GM12872 (cell line): ENCODE data around the gene CNNM2.

ENCODE experiments used
- CTCF ChIP-seq: IDR thresholded peaks from 3 replicates; pipeline ENCODE4 v1.5.1; 2011; ENCODE audit warnings: low read depth, mild to moderate bottlenecking, low read length, moderate library complexity; ENCODE audit not compliant: insufficient read depth

Gene CNNM2

DNA sequence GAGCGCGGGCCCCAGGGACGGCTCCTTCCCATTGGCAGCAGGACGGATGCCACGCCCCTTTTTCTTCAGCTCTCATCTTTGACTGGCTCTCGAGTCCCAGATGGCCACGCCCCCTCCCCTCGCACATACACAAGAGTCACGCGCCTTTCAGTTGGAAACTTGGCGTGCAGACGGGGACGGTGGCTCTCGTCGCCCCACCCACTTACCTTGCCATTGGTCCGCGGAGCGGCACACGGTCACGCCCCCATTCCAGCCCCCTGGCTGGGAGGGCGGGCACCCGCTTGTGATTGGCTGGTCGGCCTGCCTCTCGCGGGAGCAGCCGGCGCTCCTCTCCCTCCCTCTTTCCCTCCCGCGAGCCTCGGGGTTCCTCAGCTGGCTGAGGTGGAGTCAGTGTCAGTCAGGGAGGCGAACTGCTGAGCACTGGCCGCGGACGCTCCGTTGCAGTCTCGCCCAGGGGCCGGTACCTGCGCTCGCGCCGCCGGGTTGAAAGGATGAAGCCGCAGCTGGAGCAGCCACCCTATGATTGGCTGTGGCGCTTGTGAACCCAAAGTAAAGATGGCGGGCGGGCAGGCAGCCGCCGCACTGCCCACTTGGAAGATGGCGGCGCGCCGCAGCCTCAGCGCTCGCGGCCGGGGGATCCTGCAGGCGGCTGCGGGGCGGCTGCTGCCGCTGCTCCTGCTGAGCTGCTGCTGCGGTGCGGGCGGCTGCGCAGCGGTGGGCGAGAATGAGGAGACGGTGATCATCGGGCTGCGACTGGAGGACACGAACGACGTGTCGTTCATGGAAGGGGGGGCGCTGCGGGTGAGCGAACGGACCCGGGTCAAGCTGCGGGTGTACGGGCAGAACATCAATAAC lies at the start of gene CNNM2:
CNNM2 (plus strand) TSS at position 333 of the 855 bp plus-strand sequence; CDS start at position 520, 187 bp downstream.
- TF ChIP-seq CTCF = 0 out of 3 replicates have a peak, but pooled peaks have one; percentile 16

GRCh38 chr10:102868911-102869257 lies 49.2 kb upstream of the CNNM2 start:
- TF ChIP-seq CTCF = no peak

- TF ChIP-seq CTCF = no peak
These were observed 48.6 kb upstream of the CNNM2 start, which contains the start of gene AS3MT for GRCh38 chr10:102869258-102870198. AS3MT (plus strand) TSS chr10:102869470; CDS start chr10:102869593, 123 bp downstream.

- TF ChIP-seq CTCF = no peak
These were observed 47.9 kb upstream of the CNNM2 start for GRCh38 chr10:102870221-102870620.

DNA sequence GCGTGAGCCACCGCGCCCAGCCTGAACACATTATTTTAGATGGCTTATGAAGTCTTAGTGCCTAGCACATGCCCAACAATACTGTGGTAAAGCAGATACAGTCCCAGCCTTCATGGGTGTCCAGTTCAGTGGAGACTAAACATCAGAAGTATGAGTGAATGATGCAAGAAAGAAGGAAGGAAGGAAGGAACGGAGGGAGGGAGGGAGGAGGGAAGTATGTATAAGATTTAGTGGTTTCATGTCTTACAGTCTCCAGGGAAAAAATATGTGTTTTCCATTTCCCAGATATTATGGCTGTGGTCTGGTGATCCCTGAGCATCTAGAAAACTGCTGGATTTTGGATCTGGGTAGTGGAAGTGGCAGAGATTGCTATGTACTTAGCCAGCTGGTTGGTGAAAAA lies 45.9 kb upstream of the CNNM2 start:
- no peak for TF ChIP-seq CTCF

DNA sequence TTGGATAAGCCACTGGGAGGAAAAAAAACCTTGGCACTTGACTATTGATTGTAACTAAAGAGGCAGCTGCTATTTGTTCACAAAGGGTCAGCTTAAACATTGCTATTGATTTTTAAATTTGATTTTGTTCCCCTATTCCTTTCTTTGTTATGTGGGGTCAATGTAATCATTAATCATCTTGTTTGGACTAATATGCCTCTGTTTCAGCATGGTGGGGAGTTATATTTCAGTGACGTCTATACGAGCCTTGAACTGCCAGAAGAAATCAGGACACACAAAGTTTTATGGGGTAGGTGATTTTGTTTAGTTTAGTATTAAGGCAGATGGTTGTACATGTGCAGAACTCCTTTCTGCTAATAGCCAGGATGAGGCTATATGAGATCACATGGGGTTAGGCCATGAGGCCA lies 41.3 kb upstream of the CNNM2 start:
- TF ChIP-seq CTCF = no peak

- no peak for TF ChIP-seq CTCF
These were observed 39.5 kb upstream of the CNNM2 start for GRCh38 chr10:102878629-102879028.
